ENCODE measurements around the gene RETN.

Gene RETN

GRCh38 chr19:7661744-7662538 lies 6.9 kb upstream of the RETN start:
- DNase-seq, result no peak

DNA sequence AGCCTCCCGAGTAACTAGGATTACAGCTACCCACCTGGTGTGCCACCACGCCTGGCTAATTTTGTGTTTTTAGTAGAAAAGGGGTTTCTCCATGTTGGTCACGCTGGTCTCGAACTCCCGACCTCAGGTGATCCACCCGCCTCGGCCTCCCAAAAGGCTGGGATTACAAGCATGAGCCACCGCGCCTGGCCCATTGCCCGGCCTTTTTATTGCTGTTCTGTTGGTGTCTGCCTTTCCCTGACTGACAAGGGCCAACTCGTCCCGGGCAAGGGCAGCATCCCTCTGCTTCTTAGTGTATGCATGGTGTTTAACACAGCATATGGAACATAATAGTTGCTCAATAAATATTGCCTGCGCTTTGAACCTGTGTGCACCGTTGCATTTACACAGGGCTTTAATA lies 6.2 kb upstream of the RETN start:
- no peak for DNase-seq

GRCh38 chr19:7663706-7664105 lies 5.1 kb upstream of the RETN start:
- no peak for DNase-seq

GRCh38 chr19:7665076-7665475 lies 3.8 kb upstream of the RETN start:
- no peak for DNase-seq

DNA sequence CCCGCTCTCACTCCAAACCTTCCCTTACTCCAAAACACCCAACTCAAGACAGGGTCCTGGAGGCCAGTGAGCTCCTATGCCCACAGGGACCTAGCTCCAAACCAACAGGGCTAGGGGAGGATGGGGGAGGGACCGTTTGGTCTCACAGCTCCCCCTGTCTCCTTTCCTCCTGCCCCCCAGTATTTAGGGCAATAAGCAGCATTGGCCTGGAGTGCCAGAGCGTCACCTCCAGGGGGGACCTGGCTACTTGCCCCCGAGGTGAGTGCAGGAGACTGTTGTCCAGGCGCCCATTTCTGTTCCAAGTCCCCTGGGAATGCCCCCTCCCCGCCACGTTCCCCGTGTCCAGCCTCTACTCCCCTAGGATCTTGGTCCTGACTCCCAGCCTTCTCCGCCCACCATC lies 792 bp downstream of the RETN start:
- no peak for DNase-seq

DNA sequence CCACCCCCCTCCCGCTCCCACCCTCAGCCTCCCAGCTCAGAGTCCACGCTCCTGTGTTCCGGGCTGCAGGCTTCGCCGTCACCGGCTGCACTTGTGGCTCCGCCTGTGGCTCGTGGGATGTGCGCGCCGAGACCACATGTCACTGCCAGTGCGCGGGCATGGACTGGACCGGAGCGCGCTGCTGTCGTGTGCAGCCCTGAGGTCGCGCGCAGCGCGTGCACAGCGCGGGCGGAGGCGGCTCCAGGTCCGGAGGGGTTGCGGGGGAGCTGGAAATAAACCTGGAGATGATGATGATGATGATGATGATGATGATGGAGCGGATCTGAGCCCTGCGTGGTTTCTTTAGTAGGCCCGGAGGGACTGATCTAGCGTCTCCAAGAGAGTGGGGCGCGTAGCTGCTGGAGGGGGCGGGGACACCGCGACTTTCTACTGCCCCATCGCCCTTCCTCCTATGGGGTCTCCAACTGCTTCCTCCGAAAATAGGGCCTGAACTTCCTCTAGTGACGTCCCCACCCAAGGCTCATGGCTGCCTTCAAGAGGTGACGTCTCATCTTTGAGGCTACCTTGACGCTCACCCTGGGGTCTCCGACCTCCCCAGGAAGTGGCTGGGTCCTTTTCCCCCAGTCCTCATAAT lies 1.4 kb downstream of the RETN start:
- DNase-seq, result no peak

DNA sequence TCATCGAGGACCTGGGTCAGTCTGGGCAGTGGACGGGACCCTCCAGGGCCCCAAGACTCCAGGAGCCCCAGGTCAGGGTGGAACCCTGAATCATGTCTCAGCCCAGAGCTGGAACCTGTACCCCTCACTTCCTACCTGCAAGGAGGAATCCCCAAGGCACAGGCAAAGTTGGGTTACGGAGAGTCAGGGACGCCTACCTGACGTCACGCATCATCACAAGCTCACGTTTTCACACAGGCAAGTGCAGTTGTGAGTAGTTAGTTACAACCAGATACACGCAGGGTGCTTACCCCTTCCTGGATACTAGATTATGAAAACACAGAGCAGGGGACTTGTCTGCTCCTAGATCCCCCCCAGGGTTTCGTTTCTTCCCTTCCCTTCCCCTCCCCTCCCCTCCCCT lies 1.9 kb downstream of the RETN start:
- DNase-seq, result no peak

DNA sequence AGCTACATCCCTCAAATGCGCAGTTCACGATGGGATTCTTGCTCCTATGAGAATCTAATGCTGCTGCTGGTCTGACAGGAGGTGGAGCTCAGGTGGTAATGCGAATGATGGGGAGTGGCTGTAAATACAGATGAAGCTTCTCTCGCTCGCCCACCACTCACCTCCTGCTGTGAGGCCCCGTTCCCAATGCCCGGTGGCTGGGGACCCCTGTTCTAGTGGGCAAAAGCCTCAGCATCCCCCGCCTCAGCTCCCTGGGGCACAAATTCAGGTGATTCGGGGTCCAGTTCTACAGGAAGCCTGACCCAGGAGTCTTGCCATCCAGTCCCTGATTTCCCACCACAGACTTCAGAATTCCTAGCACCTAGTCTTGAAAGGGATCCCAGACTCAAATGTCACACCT lies 3.7 kb downstream of the RETN start:
- no peak for DNase-seq

GRCh38 chr19:7674010-7675005 lies 5.5 kb downstream of the RETN start:
- DNase-seq, result no peak

DNA sequence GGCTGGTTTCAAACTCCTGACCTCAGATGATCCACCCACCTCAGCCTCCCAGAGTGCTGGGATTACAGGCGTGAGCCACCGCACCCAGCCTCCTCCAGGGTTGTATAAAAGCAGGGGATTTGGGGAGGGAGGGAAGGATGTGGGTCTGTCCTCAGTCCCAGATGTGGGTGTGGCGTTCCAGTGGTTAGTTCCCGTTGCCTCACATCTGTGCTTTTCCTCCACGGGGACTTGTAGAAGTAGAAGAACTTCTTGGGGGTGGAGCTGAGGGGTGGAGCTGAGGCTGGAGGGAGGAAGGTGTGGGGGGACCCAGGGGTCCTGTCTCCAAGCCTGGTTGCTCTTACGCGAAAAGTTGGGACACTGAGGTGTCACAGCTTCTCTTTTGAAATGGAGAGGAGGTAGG lies 7.5 kb downstream of the RETN start:
- DNase-seq, result no peak

GRCh38 chr19:7676854-7677253 lies 8.0 kb downstream of the RETN start, which contains the start of gene MCEMP1:
Gene MCEMP1 (plus strand): TSS chr19:7677090. CDS start chr19:7677121, 31 bp downstream.
- DNase-seq, result no peak

- no peak for DNase-seq
Measured at GRCh38 chr19:7677669-7678311, 8.9 kb downstream of the RETN start.

DNA sequence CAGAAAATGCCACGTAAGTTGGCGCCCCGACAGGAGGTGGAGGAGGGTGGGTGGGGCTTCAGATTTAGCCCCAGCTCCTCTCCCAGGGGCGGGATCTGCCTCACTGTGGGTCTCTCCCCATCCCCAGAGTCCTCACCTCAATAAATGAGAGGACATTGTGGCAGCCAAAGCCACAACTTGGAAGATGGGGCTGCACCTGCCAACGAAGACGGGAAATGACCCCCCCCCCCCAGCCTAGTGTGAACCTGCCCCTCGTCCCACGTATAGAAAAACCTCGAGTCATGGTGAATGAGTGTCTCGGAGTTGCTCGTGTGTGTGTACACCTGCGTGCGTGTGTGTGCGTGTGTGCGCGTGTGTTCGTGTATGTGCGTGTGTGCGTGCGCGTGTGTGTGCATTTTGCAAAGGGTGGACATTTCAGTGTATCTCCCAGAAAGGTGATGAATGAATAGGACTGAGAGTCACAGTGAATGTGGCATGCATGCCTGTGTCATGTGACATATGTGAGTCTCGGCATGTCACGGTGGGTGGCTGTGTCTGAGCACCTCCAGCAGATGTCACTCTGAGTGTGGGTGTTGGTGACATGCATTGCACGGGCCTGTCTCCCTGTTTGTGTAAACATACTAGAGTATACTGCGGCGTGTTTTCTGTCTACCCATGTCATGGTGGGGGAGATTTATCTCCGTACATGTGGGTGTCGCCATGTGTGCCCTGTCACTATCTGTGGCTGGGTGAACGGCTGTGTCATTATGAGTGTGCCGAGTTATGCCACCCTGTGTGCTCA lies 10.3 kb downstream of the RETN start:
- DNase-seq, result peak in 1 of 2 experiments; percentile 27

DNA sequence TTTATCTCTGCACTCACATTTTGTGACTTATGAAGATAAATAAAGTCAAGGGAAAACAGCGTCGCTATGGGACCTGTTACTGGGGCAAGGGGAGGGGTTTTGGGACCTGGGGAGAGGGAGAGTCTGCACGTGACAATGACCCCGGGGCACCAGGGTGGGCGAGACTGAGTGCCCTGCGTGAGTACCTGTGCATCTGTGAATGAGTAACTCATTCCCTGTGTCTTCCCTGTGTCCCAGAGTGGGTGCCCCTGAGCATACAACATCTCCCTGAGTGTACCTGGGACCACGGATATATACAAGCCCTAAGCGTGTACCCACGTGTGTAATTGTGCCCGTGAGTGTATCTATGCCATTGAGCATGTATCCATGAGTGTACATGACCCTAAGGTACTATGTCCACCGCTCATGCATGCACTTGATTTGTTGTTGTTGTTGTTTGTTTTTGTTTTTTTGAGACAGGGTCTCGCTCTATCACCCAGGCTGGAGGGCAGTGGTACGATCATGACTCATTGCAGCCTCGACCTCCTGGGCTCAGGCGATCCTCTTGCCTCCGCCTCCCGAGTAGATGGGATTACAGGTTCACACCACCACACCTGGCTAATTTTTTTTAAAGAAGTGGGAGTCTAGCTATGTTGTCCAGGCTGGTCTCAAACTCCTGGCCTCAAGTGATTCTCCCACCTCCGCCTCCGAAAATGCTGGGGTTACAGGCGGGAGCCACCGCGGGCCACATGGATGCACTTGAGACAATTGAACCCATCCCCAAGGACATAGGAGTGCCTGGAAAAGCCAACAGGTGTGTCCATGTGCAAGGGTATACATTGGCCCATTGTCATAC lies 11.1 kb downstream of the RETN start:
- DNase-seq, result no peak

DNA sequence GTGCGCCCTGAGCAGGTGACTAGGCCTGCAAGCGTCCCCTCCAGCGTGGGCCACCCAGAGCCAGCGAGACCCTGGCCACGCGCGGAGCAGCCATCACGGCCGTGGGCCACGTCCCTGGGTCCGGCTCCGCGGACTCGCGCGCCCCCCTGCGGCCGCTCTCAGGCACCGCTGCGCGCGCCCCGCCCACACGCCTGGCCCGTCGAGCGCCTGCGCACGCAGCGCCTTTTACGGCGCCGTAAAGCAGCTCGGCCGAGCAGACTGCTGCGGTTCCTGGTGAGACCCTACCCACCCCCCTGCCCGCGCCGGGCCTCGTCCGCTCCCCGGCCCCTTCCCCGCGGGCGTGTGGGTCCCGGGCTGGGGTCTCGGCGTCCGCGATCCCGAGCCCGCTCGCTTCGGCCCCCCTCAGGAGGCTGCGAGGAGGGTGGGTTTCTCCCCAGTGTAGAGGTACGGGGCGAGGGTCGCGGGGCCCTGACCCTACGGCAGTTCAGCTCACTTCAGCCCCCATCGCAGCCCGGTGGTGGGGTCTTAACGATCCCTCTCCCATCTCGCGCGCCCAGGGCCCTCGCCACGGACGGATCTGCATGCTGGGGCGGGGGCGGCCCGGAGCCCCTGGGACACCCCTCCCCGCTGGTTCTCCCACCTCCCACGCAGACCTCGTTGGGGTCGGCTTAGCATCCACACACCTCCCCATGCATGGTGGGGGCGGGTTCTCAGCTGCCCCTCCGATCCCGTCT lies 11.9 kb downstream of the RETN start, which contains the start of gene TRAPPC5:
Gene TRAPPC5, plus strand, starts transcription at position 228 of the 734 bp plus-strand sequence. CDS start 1,421 bp downstream, outside the sequence.
- DNase-seq, result peak in 1 of 2 experiments; percentile 7

GRCh38 chr19:7681340-7682174 lies 12.7 kb downstream of the RETN start:
- DNase-seq, result peak in 1 of 2 experiments; percentile 27

- no peak for DNase-seq
Measured at GRCh38 chr19:7682175-7682855, 13.5 kb downstream of the RETN start.

Measured in cerebellar nuclear complex (tissue), 1 donor.